HepG2 (cell line): ENCODE results near the gene E2F3.

Experiments used
- HDAC2 ChIP-seq: sonication (generic); formaldehyde crosslinking; IDR thresholded peaks from 2 replicates; pipeline ENCODE4 v1.4.0; 2020; ENCODE audit warnings: missing genetic modification reagents
- YY1 ChIP-seq: IDR thresholded peaks from 2 replicates; pipeline ENCODE4 v1.6.1; 2011; ENCODE audit warnings: low read length, low read depth, moderate library complexity, mild to moderate bottlenecking; ENCODE audit not compliant: insufficient read depth, insufficient replicate concordance
- ZNF776 ChIP-seq: sonication (generic); formaldehyde crosslinking; IDR thresholded peaks from 2 replicates; pipeline ENCODE4 v1.4.0; 2020; ENCODE audit warnings: mild to moderate bottlenecking, missing genetic modification reagents
- TF ChIP-seq, protein P1 (sequence below): sonication (generic); formaldehyde crosslinking; IDR thresholded peaks from 2 replicates; pipeline ENCODE4; 2020; ENCODE audit warnings: missing genetic modification reagents, mild to moderate bottlenecking, borderline replicate concordance

DNA sequence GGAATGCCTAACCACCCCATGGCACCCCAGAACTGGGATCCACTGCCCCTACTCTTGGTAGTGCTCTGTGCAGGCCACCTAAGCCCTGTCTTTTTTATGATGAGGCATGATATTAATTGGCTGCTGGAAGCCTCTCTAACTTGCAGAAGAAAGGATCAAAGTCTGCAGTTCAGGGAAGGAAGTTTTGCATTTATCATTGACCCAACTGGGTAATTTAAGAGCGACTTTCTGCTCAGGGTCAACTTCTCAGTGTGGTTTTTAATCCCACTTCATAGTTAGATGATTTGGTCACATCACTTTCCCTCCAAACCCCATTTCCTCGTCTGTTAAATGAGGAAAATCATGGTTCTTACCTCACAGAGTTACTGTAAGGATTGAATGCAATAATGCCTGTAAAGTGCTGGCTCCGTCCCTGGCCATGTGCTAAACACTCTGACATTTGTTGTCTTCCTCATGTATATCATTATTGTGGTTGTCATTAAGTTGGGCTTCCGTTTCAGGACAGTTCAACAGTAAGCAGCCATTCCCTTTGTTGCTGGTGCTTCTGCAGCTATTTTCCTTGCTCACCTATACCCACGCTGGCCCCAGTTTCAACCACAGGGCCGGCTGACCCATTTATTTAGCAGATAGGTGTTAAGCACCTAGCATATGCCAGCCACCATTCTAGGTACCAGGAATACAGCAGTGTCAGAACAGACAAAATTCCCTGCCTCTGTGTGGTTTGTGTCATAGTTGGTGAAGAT lies 14.2 kb downstream of the E2F3 start:
- TF ChIP-seq, protein P1, sequence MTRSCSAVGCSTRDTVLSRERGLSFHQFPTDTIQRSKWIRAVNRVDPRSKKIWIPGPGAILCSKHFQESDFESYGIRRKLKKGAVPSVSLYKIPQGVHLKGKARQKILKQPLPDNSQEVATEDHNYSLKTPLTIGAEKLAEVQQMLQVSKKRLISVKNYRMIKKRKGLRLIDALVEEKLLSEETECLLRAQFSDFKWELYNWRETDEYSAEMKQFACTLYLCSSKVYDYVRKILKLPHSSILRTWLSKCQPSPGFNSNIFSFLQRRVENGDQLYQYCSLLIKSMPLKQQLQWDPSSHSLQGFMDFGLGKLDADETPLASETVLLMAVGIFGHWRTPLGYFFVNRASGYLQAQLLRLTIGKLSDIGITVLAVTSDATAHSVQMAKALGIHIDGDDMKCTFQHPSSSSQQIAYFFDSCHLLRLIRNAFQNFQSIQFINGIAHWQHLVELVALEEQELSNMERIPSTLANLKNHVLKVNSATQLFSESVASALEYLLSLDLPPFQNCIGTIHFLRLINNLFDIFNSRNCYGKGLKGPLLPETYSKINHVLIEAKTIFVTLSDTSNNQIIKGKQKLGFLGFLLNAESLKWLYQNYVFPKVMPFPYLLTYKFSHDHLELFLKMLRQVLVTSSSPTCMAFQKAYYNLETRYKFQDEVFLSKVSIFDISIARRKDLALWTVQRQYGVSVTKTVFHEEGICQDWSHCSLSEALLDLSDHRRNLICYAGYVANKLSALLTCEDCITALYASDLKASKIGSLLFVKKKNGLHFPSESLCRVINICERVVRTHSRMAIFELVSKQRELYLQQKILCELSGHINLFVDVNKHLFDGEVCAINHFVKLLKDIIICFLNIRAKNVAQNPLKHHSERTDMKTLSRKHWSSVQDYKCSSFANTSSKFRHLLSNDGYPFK (CRISPR knock-in tag) = no peak
- TF ChIP-seq ZNF776 (CRISPR knock-in tag) (no peak), YY1 (no peak), HDAC2 (CRISPR knock-in tag) (no peak)
